ENCODE data around the gene GALNTL6.

The GALNTL6 gene

DNA sequence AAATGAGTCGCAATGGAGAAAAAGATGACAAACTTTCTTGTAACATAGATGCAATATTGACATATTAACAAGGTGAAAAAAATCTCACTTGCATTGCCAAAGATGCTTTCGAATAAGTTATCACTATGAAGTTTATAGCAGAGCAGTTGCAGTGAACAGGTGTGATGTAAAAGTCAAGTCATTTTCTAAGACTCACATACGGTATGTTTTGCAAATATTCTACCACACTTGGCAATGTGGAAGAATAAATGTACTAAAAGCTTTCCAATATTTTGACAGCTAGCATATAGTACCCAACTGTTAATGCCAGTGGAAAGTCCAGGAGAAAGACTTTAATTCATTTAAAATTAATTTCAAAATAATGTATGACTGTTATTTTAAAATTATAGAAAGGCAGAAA lies 76.5 kb downstream of the GALNTL6 start:
- DNase-seq: no peak

GRCh38 chr4:171891038-171891437 lies 77.8 kb downstream of the GALNTL6 start:
- no peak for DNase-seq

DNA sequence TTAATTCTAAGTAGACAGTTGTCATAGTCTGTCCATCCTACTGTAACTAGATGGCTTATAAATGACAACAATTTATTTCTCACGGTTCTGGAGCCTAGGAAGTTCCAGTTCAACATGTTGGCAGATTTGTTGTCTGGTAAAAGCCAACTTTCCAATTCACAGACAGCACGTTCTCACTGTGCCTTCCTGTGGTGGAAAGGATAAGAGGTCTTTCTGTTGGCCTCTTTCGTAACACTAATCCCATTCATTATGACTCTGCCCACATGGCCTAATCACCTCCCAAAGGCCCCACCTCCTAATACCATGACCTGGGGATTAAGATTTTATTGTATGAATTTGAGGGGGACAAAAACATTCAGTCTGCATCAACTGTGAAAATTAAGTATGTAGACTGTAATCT lies 83.2 kb downstream of the GALNTL6 start:
- DNase-seq: no peak

- no peak for DNase-seq
These were observed 106.1 kb downstream of the GALNTL6 start for GRCh38 chr4:171919314-171919713.

DNA sequence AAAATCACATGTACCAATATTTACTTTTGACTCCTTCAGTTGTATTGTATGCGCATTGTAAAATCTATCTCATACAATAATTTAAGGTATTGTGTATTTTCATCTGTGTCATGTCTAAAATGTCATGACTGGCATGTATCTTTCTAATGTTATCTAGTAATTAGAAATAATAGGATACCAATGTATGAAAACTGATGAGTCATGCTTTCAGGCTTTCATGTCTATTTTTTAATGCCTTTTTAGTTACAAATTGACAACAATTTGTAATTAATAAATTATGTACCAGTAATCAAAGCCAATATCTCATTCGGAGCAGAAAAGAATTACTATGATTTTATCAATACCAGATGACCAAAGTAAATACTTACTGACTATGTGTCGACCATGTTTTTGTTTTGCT lies 107.7 kb downstream of the GALNTL6 start:
- DNase-seq: no peak

GRCh38 chr4:171924746-171925376 lies 111.7 kb downstream of the GALNTL6 start:
- DNase-seq: no peak

GRCh38 chr4:171928336-171928735 lies 115.1 kb downstream of the GALNTL6 start:
- no peak for DNase-seq

DNA sequence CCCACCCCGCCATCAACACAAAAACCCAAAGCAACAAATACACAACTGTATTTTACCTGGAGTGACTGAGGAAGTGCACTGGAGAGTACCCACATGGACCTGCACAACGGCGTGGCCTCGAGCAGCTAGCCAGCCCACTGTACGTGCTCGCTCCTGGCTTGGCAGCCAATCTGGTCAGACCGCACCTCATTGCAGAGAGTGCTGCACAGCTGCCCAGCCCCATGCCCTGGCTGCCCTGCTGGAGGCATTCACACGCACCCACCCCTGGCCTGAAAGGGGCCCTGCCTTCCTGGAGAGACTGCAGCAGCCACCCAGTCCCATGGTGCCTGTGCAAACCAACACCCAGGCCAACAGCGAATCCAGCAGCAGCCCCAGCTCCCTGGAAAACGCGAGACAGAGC lies 116.3 kb downstream of the GALNTL6 start:
- no peak for DNase-seq

- DNase-seq: no peak
These were observed 116.7 kb downstream of the GALNTL6 start for GRCh38 chr4:171929907-171930306.

DNA sequence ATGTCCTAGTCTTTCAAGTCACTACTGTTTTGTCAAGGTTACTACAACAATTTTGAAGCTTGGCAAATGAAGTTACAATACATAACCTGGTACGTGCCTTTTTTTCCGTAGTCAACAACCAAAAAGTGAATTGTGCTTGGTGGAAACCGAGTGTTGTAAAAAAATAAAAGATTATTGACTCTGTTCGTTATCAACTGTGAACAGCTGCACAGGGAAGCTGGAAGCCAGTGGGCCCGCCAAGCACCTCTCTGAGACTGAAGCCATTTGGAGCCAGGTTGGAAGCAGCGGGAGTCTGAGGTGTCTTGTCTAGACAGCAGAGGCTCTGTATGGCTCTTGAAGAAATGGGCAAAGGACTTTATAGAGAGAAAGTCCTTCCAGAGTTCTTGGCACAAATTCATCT lies 119.0 kb downstream of the GALNTL6 start:
- DNase-seq: no peak

GRCh38 chr4:171940656-171941055 lies 127.5 kb downstream of the GALNTL6 start:
- no peak for DNase-seq

GRCh38 chr4:171947400-171947799 lies 134.2 kb downstream of the GALNTL6 start:
- no peak for DNase-seq

GRCh38 chr4:171948038-171948437 lies 134.8 kb downstream of the GALNTL6 start:
- no peak for DNase-seq

DNA sequence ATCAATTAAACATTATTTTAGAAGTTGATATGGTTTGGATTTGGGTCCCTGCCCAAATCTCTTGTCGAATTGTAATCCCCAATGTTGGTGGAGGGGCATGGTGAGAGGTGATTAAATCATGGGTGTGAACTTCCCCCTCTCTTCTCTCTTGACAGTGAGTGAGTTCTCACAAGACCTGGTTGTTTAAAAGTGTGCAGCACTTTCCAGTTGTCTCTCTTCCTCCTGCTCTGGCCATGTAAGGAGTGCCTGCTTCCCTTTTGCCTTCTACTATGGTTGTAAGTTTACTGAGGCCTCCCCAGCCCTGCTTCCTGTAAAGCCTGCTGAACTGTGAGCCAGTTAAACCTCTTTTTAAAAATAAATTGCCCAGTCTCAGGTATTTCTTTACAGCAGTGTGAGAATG lies 141.4 kb downstream of the GALNTL6 start:
- no peak for DNase-seq

GRCh38 chr4:171956678-171957077 lies 143.5 kb downstream of the GALNTL6 start:
- no peak for DNase-seq

DNA sequence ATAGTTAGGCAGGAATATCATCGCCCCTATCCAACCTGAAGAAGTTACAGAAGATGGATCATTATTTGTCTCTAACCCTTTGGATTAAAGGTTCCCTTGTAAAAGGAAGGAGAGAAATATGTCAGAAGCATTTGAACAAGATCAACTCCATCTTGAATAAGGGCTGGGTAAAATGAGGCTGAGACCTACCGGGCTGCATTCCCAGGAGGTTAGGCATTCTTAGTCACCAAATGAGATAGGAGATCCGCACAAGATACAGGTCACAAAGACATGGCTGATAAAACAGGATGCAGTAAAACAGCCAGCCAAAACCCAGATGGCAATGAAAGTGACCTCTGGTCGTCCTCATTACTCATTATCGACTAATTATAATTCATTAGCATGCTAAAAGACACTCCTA lies 148.9 kb downstream of the GALNTL6 start:
- no peak for DNase-seq

- no peak for DNase-seq
These were observed 153.2 kb downstream of the GALNTL6 start for GRCh38 chr4:171966356-171966755.

GRCh38 chr4:171978216-171978615 lies 165.0 kb downstream of the GALNTL6 start:
- DNase-seq: no peak

DNA sequence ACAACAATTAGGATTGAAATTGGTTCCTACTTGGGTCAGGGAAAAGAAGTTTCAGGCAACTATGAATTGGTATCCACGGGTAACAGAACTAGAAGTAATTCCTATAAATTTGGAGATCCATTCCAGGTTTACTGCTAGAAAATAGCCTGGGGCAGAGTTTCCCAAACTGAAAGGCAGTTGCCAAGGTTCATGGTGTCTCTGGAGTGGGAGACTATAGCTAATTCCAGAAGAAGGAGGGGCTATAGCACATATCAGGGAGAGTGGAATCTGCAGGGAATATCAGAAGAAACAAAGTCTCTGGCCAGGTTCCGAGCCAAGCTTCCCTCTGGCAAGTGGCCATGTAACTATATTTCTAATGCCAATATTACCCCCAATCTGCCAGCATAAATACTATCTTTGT lies 166.3 kb downstream of the GALNTL6 start:
- no peak for DNase-seq

- no peak for DNase-seq
These were observed 168.0 kb downstream of the GALNTL6 start for GRCh38 chr4:171981185-171981584.

DNA sequence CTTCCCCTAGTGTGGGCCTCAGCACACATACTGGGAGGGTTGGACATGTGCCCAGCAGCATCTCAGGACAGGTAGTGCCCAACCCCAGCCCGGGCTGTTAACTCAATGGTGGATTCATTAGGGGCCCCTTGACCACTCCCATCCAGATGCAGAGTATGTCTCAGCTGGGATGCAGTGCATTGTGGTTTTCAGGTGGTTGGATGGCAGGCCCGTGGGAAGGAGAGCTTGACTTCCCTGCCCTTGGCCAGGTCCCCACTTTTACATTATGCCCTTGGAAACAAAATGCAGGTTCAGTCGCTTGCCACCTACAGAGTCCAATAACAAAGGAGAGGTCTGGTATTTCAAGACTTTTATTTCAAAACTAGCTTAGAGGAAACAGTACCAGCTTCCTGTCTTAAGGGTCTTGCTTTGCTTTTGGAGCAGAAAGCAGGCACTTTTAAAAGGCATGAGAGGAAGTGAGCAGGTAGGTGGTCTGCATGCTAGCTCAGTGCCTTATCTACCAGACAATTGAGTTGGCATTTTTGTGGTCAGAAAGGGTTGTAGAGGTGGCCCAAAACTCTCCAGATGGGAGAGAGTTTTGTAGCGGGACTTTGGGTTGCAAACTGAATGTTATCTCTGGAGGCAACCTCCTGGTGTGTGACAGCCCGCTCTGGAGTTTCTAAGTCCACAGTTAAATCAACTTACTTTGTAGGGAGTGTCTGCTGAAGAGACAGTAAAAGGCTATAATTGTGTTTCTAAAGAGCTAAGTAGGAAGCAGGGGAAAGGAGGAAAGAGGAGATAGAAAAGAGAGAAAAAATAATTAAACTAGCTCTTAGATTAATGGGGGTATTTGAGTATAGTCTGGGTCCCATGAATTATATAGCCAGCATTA lies 171.0 kb downstream of the GALNTL6 start:
- no peak for DNase-seq

DNA sequence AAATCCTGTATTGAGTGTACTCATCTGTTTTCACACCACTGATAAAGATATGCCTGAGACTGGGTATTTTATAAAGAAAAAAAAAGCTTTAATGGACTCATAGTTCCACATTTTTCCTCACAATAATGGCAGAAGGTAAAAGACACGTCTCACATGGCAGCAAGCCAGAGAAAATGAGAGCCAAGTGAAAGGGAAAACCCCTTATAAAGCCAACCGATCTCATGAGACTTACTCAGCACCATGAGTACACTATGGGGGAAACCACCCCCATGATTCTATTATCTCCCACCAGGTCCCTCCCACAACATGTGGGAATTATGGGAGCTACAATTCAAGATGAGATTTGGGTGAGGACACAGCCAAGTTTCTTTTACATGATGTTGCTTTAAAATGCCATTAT lies 171.9 kb downstream of the GALNTL6 start:
- no peak for DNase-seq

GRCh38 chr4:171993247-171993646 lies 180.0 kb downstream of the GALNTL6 start:
- no peak for DNase-seq

DNA sequence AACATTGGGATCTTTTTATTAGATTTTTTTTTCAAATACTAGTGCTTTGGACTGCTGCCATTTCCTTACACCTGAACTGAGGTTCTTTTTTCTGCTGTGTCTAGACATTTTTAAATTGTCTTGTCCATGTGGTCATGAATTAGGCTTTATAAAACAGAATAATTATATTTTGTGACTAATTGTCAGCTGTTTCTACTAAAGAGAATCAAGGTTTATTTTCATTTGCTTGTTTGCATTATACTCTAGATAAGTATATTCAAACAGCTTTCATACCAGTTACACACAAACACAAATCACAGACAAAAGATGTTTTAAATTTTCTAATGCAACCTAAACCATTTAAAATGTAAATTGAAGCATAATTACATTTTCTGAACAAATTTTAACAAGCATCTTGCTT lies 194.7 kb downstream of the GALNTL6 start:
- DNase-seq: no peak
